ENCODE results near the gene ZFR2.
"Not testable (repeated sequence)": the region's sequence is repeated elsewhere in the genome, so short reads cannot be mapped to it uniquely, and the experiment has no call there.

ZFR2 gene

GRCh38 chr19:3769494-3769893 lies 99.3 kb downstream of the ZFR2 start:
- DNase-seq = no peak

GRCh38 chr19:3768748-3769099 lies 100.1 kb downstream of the ZFR2 start:
- no peak for DNase-seq

GRCh38 chr19:3768015-3768747 lies 100.7 kb downstream of the ZFR2 start:
- no peak for DNase-seq

GRCh38 chr19:3767050-3767449 lies 101.8 kb downstream of the ZFR2 start:
- no peak for DNase-seq

GRCh38 chr19:3766520-3766919 lies 102.3 kb downstream of the ZFR2 start:
- DNase-seq = no peak

- not testable (repeated sequence) for DNase-seq
Measured at GRCh38 chr19:3765757-3766156, 103.1 kb downstream of the ZFR2 start.

GRCh38 chr19:3765121-3765520 lies 103.7 kb downstream of the ZFR2 start:
- DNase-seq = no peak

GRCh38 chr19:3762501-3763459 lies 106.1 kb downstream of the ZFR2 start, which contains the start of gene MRPL54:
TSS of gene MRPL54 (plus strand) at chr19:3762682. CDS start at chr19:3762701, 19 bp downstream.
- peak; percentile 98 for DNase-seq

- DNase-seq = no peak
Measured at GRCh38 chr19:3762130-3762473, 106.7 kb downstream of the ZFR2 start.

- DNase-seq = peak; percentile 97
Measured at GRCh38 chr19:3761382-3762129, 107.3 kb downstream of the ZFR2 start, which contains the start of gene APBA3. TSS of gene APBA3 (minus strand) at chr19:3761692. CDS start at chr19:3760264, 1,428 bp downstream.

- no peak for DNase-seq
Measured at GRCh38 chr19:3760871-3761361, 107.9 kb downstream of the ZFR2 start.

GRCh38 chr19:3759482-3760254 lies 109.2 kb downstream of the ZFR2 start:
- no peak for DNase-seq

GRCh38 chr19:3758297-3758696 lies 110.5 kb downstream of the ZFR2 start:
- not testable (repeated sequence) for DNase-seq

GRCh38 chr19:3757705-3758104 lies 111.1 kb downstream of the ZFR2 start:
- not testable (repeated sequence) for DNase-seq
